Retinal pigment epithelial cell (primary cell): ENCODE data around the gene MPPED2.

ENCODE experiments used
- DNase-seq: peaks from one replicate; pipeline ENCODE4 v3.0.0-alpha.2; 2010; ENCODE audit warnings: low read depth
- H3K4me3 ChIP-seq: 2 replicates; pipeline ENCODE4 v1.5.1; 2011; ENCODE audit warnings: mild to moderate bottlenecking, low read length, control low read depth, moderate library complexity
- TF ChIP-seq, protein P1 (sequence below): conservative IDR thresholded peaks from 2 replicates; pipeline ENCODE4 v1.5.1; 2011; ENCODE audit warnings: low read depth, low read length, control low read depth, inconsistent platforms

Gene MPPED2

DNA sequence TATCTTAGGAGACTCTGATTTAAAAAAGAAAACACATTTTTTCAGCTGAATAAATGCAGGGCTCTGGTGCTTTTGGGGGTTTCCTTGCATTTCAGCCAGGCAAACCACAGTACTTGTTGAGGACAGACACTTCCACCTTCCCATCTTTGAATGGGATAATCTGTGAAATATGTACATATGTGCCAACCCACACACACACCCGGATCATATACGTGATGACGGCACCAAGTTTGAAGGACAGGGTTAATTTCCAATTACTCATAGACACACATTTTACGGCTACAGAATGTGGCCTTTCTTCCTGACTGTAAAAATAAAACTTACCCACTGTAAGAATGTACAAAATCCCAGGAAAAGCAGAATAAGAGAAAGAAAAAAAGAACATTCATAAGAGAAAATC is 104.4 kb downstream of the MPPED2 start:
- TF ChIP-seq, protein P1, sequence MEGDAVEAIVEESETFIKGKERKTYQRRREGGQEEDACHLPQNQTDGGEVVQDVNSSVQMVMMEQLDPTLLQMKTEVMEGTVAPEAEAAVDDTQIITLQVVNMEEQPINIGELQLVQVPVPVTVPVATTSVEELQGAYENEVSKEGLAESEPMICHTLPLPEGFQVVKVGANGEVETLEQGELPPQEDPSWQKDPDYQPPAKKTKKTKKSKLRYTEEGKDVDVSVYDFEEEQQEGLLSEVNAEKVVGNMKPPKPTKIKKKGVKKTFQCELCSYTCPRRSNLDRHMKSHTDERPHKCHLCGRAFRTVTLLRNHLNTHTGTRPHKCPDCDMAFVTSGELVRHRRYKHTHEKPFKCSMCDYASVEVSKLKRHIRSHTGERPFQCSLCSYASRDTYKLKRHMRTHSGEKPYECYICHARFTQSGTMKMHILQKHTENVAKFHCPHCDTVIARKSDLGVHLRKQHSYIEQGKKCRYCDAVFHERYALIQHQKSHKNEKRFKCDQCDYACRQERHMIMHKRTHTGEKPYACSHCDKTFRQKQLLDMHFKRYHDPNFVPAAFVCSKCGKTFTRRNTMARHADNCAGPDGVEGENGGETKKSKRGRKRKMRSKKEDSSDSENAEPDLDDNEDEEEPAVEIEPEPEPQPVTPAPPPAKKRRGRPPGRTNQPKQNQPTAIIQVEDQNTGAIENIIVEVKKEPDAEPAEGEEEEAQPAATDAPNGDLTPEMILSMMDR = no peak
- no peak for DNase-seq
- H3K4me3 ChIP-seq = no peak overlapping the region

DNA sequence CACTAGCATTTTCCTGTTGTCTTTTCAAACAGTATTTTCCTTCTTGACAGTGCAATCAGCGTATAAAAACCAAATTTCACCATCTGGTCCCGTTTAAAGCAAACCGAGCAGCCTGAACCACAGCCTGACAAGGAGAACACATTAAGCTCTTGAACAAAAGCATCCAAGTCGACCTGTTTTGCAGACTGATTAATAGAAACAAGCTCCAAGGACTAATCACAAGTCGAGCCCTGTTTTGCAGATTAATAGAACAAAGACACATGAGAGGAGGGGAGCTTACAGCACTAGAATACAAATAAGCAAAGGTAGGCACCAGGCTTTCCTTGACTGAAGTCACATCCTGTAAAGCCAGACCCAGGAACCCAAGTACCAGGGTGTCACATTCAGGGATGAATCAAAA is 104.8 kb downstream of the MPPED2 start:
- TF ChIP-seq, protein P1 = no peak
- no peak overlapping the region for H3K4me3 ChIP-seq
- no peak for DNase-seq

DNA sequence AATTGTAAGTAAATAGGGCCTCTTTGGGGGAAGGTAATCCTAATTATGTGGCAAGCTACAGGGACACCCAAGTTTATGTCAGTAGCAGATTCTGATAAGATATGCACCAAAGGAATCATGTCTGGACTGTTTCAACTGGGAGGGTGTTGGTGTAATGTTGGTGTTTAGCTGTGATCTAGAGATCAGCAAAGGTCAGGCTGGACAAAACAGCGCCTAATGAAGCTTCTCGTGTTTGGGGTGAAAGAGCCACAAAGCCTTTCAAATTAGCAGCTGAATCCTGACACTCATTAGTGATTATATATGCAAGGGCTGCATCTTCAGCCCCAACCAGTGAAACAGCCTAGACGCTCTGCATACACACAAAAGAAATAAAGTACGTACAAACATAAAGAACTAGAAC is 106.3 kb downstream of the MPPED2 start:
- TF ChIP-seq, protein P1 = no peak
- H3K4me3 ChIP-seq = no peak overlapping the region
- DNase-seq = no peak

DNA sequence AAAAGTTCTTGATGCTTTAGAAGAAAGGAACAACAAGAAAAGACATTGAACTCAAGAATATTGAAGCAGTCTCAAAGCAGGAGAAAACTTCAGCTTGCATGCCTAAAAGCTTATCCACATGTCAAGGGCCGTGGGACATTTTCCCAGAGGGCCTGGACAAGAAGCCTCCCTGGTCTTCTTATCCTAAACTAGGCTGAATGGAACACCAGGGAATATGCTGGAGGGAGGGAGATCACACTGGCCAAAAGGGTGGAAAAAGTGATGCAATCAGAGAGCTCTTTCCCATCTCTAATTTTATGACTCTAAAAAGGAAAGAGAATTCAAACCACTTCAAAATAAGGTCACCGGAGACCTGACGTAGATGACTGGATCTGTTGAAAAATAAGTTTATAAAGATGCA is 107.2 kb downstream of the MPPED2 start:
- no peak overlapping the region for H3K4me3 ChIP-seq
- no peak for DNase-seq
- TF ChIP-seq, protein P1 = no peak

DNA sequence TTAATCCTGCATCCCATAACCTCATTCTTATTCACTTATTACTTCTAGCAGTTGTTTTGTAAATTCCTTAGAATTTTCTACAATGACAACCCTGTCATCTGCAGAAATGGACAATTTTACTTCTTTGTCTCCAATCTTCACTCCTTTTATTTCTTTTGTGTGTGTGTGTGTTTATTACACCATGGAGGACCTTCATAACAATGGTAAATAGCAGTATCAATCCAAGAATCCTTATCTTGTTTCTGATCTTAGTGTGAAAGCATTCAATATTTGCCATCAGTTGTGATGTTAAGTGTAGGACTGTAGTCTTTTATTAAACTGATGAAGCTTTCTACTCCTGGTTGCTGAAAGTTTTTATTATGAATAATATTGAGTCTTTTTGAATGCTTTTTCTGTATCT is 109.1 kb downstream of the MPPED2 start:
- TF ChIP-seq, protein P1 = no peak
- no peak for DNase-seq
- no peak overlapping the region for H3K4me3 ChIP-seq

DNA sequence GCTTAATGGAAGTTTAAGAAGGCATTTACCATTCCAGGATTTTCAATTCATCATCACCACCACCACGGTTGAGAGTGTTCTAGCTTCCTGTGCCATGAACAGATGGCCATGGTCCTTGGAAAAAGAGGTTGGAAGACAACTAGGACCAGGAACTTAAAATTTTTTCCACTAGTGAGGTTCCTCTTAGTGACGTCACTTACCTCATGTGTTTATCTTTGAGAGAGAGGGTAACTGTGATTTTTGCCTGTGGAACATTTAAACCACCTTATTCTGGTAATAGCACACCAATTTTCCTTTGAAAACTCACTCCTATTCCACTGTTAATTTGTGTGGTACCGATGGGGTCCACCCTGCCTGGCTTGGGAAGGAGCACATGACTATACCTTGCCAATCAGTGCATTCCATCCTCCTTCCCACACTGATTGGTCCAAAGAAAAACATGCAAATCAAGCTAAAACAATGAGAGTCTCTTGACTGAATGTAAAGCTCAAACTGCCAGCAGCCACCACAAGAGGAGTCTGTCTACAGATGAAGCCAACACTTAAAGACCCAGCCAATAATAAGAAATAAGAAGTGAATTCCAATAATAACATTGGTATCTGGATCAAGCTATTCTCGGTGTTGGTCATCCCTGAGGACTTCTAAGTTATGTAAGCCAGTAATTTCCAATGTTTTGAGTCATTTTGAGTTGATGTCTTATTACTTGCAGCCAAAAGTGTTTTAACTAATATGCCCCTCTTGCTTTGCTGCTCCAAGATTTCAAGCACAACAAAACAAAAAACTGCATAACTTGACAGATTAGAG is 111.8 kb downstream of the MPPED2 start:
- DNase-seq = no peak
- no peak overlapping the region for H3K4me3 ChIP-seq
- TF ChIP-seq, protein P1 = no peak

DNA sequence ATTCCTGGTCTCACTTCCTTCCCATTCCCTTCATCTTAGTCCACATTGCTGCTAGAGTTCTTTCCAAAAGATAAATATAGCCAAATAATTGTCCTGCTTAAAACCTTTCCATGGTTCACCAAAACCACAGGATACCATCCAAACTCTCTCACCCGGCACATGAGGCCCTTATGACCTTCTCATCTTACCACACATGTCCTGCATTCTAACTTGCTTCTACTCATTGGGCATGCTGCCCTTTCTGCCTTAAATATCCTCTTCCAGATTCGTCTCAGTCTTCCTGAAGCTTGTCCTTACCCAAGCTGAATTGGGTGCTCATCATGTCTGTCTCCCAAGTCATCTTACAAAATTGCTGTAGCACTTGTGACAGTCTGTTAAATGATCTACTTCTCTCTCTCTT is 114.9 kb downstream of the MPPED2 start:
- DNase-seq = no peak
- no peak overlapping the region for H3K4me3 ChIP-seq
- TF ChIP-seq, protein P1 = no peak
